Measurements from ENCODE around the gene AKNA.

AKNA gene

GRCh38 chr9:114299286-114300152, 88.3 kb downstream of the AKNA start:
- no CpG with 5 or more reads among the region's 15 CpGs for WGBS, 2 donors (ENCODE audit: extremely low coverage in 2 of 2, insufficient read length in 2 of 2, insufficient replicate concordance in 1 of 2)
- no peak for DNase-seq (ENCODE audit: low spot score)

GRCh38 chr9:114296338-114296737, 91.4 kb downstream of the AKNA start:
- Histone ChIP-seq H2BK120ac (ENCODE audit: low read depth, low read length) (no peak overlapping the region), H3K4me3 (ENCODE audit: low read length in 2 of 2) (no peak overlapping the region), H3K4ac (ENCODE audit: low read length) (no peak overlapping the region), H3K9ac (ENCODE audit: low read depth, low read length, poor library complexity) (no peak overlapping the region), H2BK15ac (ENCODE audit: low read length) (no peak overlapping the region), H3K27ac (replicated peaks; ENCODE audit: low read length) (no peak overlapping the region), H3K79me1 (ENCODE audit: low read depth, low read length) (no peaks in the 10 kb centered on the region), H3K23ac (ENCODE audit: low read depth, low read length, poor library complexity) (no peak overlapping the region), H3K36me3 (replicated peaks in 1 of 2; ENCODE audit: control insufficient read depth in 2 of 2, insufficient read depth in 2 of 2, low read length in 2 of 2) (peaks cover 14 to 58% of the 10 kb centered on the region in 2 donors), H2AK5ac (ENCODE audit: low read depth, low read length) (no peak overlapping the region), H3K18ac (ENCODE audit: low read length) (no peak overlapping the region), H2BK12ac (ENCODE audit: low read length) (no peak overlapping the region), H3K4me2 (ENCODE audit: insufficient read depth, low read length, poor library complexity, severe bottlenecking) (no peak overlapping the region), H3K4me1 (ENCODE audit: control insufficient read depth in 2 of 2, insufficient read depth in 1 of 2, low read depth in 1 of 2, low read length in 2 of 2) (no peaks in the 10 kb centered on the region), H3K9me3 (replicated peaks in 1 of 2; ENCODE audit: control insufficient read depth in 2 of 2, insufficient read depth in 1 of 2, low read depth in 1 of 2, low read length in 2 of 2) (peaks cover 3 to 22% of the 10 kb centered on the region in 2 donors), H4K8ac (ENCODE audit: low read depth, low read length) (no peak overlapping the region), H4K91ac (ENCODE audit: low read depth, low read length, poor library complexity) (no peak overlapping the region), H2BK5ac (ENCODE audit: low read length) (no peak overlapping the region), H2AFZ (ENCODE audit: low read length) (no peak overlapping the region), H3K27me3 (ENCODE audit: control insufficient read depth in 3 of 3, insufficient read depth in 3 of 3, low read depth in 1 of 3, low read length in 3 of 3) (no peaks in the 10 kb centered on the region), H3K14ac (ENCODE audit: low read length) (no peak overlapping the region)
- WGBS, 2 donors (ENCODE audit: extremely low coverage in 2 of 2, insufficient read length in 2 of 2, insufficient replicate concordance in 1 of 2) = no CpG with 5 or more reads among the region's 1 CpG
- no peak for DNase-seq (ENCODE audit: low spot score)

More at GRCh38 chr9:114299286-114300152, 88.3 kb downstream of the AKNA start:
- Histone ChIP-seq H3K27me3 (ENCODE audit: control insufficient read depth in 3 of 3, insufficient read depth in 3 of 3, low read depth in 1 of 3, low read length in 3 of 3) (peaks cover 0 to under 1% (median 0%) of the 10 kb centered on the region in 3 experiments), H2BK120ac (ENCODE audit: low read depth, low read length) (no peak overlapping the region), H4K91ac (ENCODE audit: low read depth, low read length, poor library complexity) (no peak overlapping the region), H4K8ac (ENCODE audit: low read depth, low read length) (no peak overlapping the region), H2AFZ (ENCODE audit: low read length) (no peak overlapping the region), H3K4ac (ENCODE audit: low read length) (no peak overlapping the region), H3K4me2 (ENCODE audit: insufficient read depth, low read length, poor library complexity, severe bottlenecking) (no peak overlapping the region), H2BK5ac (ENCODE audit: low read length) (no peak overlapping the region), H3K4me3 (ENCODE audit: low read length in 2 of 2) (peak overlapping the region in 1 of 2 donors; percentile 57), H3K18ac (ENCODE audit: low read length) (no peak overlapping the region), H3K36me3 (replicated peaks in 1 of 2; ENCODE audit: control insufficient read depth in 2 of 2, insufficient read depth in 2 of 2, low read length in 2 of 2) (peaks cover 12 to 41% of the 10 kb centered on the region in 2 donors), H3K9ac (ENCODE audit: low read depth, low read length, poor library complexity) (no peak overlapping the region), H3K14ac (ENCODE audit: low read length) (no peak overlapping the region), H2BK12ac (ENCODE audit: low read length) (no peak overlapping the region), H3K23ac (ENCODE audit: low read depth, low read length, poor library complexity) (no peak overlapping the region), H3K27ac (replicated peaks; ENCODE audit: low read length) (no peak overlapping the region), H3K79me1 (ENCODE audit: low read depth, low read length) (peaks cover 2% of the 10 kb centered on the region), H3K9me3 (replicated peaks in 1 of 2; ENCODE audit: control insufficient read depth in 2 of 2, insufficient read depth in 1 of 2, low read depth in 1 of 2, low read length in 2 of 2) (peaks cover 1 to 18% of the 10 kb centered on the region in 2 donors), H2BK15ac (ENCODE audit: low read length) (no peak overlapping the region), H2AK5ac (ENCODE audit: low read depth, low read length) (no peak overlapping the region), H3K4me1 (ENCODE audit: control insufficient read depth in 2 of 2, insufficient read depth in 1 of 2, low read depth in 1 of 2, low read length in 2 of 2) (peaks cover 0 to 2% of the 10 kb centered on the region in 2 donors)

GRCh38 chr9:114294664-114295063, 93.1 kb downstream of the AKNA start:
- H3K9ac ChIP-seq (ENCODE audit: low read depth, low read length, poor library complexity) = no peak overlapping the region
- DNase-seq (ENCODE audit: low spot score) = no peak
- no peak overlapping the region for H2BK5ac ChIP-seq (ENCODE audit: low read length)
- peaks cover 3 to 22% of the 10 kb centered on the region in 2 donors for H3K9me3 ChIP-seq (replicated peaks in 1 of 2; ENCODE audit: control insufficient read depth in 2 of 2, insufficient read depth in 1 of 2, low read depth in 1 of 2, low read length in 2 of 2)
- no peak overlapping the region for H2BK15ac ChIP-seq (ENCODE audit: low read length)
- H2AK5ac ChIP-seq (ENCODE audit: low read depth, low read length) = no peak overlapping the region
- no peak overlapping the region for H2BK12ac ChIP-seq (ENCODE audit: low read length)
- no peak overlapping the region for H4K8ac ChIP-seq (ENCODE audit: low read depth, low read length)
- H3K4ac ChIP-seq (ENCODE audit: low read length) = no peak overlapping the region
- no peaks in the 10 kb centered on the region for H3K79me1 ChIP-seq (ENCODE audit: low read depth, low read length)
- no peak overlapping the region for H4K91ac ChIP-seq (ENCODE audit: low read depth, low read length, poor library complexity)
- no peak overlapping the region for H3K14ac ChIP-seq (ENCODE audit: low read length)
- H3K27me3 ChIP-seq (ENCODE audit: control insufficient read depth in 3 of 3, insufficient read depth in 3 of 3, low read depth in 1 of 3, low read length in 3 of 3) = no peaks in the 10 kb centered on the region
- no peak overlapping the region for H2AFZ ChIP-seq (ENCODE audit: low read length)
- no peak overlapping the region for H3K4me2 ChIP-seq (ENCODE audit: insufficient read depth, low read length, poor library complexity, severe bottlenecking)
- no peak overlapping the region for H2BK120ac ChIP-seq (ENCODE audit: low read depth, low read length)
- H3K36me3 ChIP-seq (replicated peaks in 1 of 2; ENCODE audit: control insufficient read depth in 2 of 2, insufficient read depth in 2 of 2, low read length in 2 of 2) = peaks cover 7 to 58% of the 10 kb centered on the region in 2 donors
- no peak overlapping the region for H3K27ac ChIP-seq (replicated peaks; ENCODE audit: low read length)
- no peak overlapping the region for H3K18ac ChIP-seq (ENCODE audit: low read length)
- H3K23ac ChIP-seq (ENCODE audit: low read depth, low read length, poor library complexity) = no peak overlapping the region
- no peaks in the 10 kb centered on the region for H3K4me1 ChIP-seq (ENCODE audit: control insufficient read depth in 2 of 2, insufficient read depth in 1 of 2, low read depth in 1 of 2, low read length in 2 of 2)
- H3K4me3 ChIP-seq (ENCODE audit: low read length in 2 of 2) = no peak overlapping the region

GRCh38 chr9:114291886-114292590, 95.7 kb downstream of the AKNA start:
- WGBS, 2 donors (ENCODE audit: extremely low coverage in 2 of 2, insufficient read length in 2 of 2, insufficient replicate concordance in 1 of 2) = no CpG with 5 or more reads among the region's 11 CpGs
- H4K8ac ChIP-seq (ENCODE audit: low read depth, low read length) = no peak overlapping the region
- H2BK5ac ChIP-seq (ENCODE audit: low read length) = no peak overlapping the region
- H3K79me1 ChIP-seq (ENCODE audit: low read depth, low read length) = no peaks in the 10 kb centered on the region
- no peak overlapping the region for H3K23ac ChIP-seq (ENCODE audit: low read depth, low read length, poor library complexity)
- H3K9me3 ChIP-seq (replicated peaks in 1 of 2; ENCODE audit: control insufficient read depth in 2 of 2, insufficient read depth in 1 of 2, low read depth in 1 of 2, low read length in 2 of 2) = peaks cover 3 to 22% of the 10 kb centered on the region in 2 donors
- H3K14ac ChIP-seq (ENCODE audit: low read length) = no peak overlapping the region
- H2AK5ac ChIP-seq (ENCODE audit: low read depth, low read length) = no peak overlapping the region
- no peak overlapping the region for H2BK12ac ChIP-seq (ENCODE audit: low read length)
- no peak for DNase-seq (ENCODE audit: low spot score)
- peaks cover 5 to 35% of the 10 kb centered on the region in 2 donors for H3K36me3 ChIP-seq (replicated peaks in 1 of 2; ENCODE audit: control insufficient read depth in 2 of 2, insufficient read depth in 2 of 2, low read length in 2 of 2)
- no peak overlapping the region for H3K27ac ChIP-seq (replicated peaks; ENCODE audit: low read length)
- no peak overlapping the region for H3K4ac ChIP-seq (ENCODE audit: low read length)
- no peak overlapping the region for H2BK15ac ChIP-seq (ENCODE audit: low read length)
- H4K91ac ChIP-seq (ENCODE audit: low read depth, low read length, poor library complexity) = no peak overlapping the region
- no peak overlapping the region for H3K18ac ChIP-seq (ENCODE audit: low read length)
- no peak overlapping the region for H3K4me3 ChIP-seq (ENCODE audit: low read length in 2 of 2)
- no peak overlapping the region for H3K9ac ChIP-seq (ENCODE audit: low read depth, low read length, poor library complexity)
- H2AFZ ChIP-seq (ENCODE audit: low read length) = no peak overlapping the region
- H2BK120ac ChIP-seq (ENCODE audit: low read depth, low read length) = no peak overlapping the region
- H3K4me1 ChIP-seq (ENCODE audit: control insufficient read depth in 2 of 2, insufficient read depth in 1 of 2, low read depth in 1 of 2, low read length in 2 of 2) = peaks cover 2 to 8% of the 10 kb centered on the region in 2 donors
- no peaks in the 10 kb centered on the region for H3K27me3 ChIP-seq (ENCODE audit: control insufficient read depth in 3 of 3, insufficient read depth in 3 of 3, low read depth in 1 of 3, low read length in 3 of 3)
- no peak overlapping the region for H3K4me2 ChIP-seq (ENCODE audit: insufficient read depth, low read length, poor library complexity, severe bottlenecking)

Data from neuronal stem cell (in vitro differentiated cells).